HT-29 (cell line): ENCODE measurements around the gene MAB21L4. TPM values are rescaled to one million over a fixed set of nuclear protein-coding genes. Genes with fewer than 3 reads are reported as not detected.
A peak's percentile ranks its signal among the peaks of the same experiment; 100 is the strongest.

ENCODE experiments used
- DNase-seq: peaks from one replicate; pipeline ENCODE4 v3.0.0-alpha.2; 2015; ENCODE audit warnings: low spot score
- total RNA-seq: library from RNA; depleted of rRNA; stranded (reverse); fragments of >200 nt; shearing (Covaris generic); gene quantifications from 2 replicates; pipeline ENCODE4 v1.2.3, GENCODE V29; 2014

Gene MAB21L4
- total RNA-seq, 1 experiment from 2014 or later = 20.7 TPM

GRCh38 chr2:240896871-240897692 is 1.1 kb upstream of the MAB21L4 start:
- peak; percentile 62 for DNase-seq

- peak; percentile 28 for DNase-seq
These were observed 438 bp upstream of the MAB21L4 start for GRCh38 chr2:240896394-240896793.

DNA sequence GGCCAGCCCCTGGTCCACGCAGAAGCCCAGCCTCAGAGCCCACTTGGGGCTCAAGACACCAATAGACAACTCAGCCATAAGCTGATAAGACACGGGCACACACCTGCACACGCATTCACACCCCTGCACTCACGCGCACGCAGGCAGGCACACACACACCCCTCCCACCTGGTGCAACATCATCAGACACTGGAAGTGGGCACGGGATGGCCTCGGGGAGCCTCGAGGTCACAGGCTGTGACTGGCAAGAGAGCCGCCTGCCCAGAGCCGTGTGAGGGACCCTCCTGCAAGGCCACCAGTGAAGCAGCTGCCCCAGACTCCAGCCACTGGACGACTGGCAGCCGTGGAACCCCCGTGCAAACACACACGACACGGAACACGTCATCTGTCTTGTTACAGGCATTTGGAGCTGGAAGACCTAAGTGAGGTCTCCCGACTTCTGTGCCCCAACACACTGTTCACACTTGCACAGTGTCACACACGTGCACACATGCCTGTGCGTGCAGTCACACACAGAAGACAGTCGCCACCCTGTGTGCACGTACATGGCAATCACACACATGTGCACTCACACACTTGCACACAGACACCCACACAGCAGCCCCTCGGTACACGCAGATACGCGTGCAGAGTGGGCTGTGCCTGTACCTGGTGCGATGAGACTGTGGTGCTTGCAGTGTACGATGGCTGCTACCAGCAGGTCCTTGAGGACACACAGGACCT is 959 bp downstream of the MAB21L4 start:
- no peak for DNase-seq

GRCh38 chr2:240894006-240894405 is 1.9 kb downstream of the MAB21L4 start:
- no peak for DNase-seq

GRCh38 chr2:240893363-240893844 is 2.6 kb downstream of the MAB21L4 start:
- DNase-seq = peak; percentile 49

DNA sequence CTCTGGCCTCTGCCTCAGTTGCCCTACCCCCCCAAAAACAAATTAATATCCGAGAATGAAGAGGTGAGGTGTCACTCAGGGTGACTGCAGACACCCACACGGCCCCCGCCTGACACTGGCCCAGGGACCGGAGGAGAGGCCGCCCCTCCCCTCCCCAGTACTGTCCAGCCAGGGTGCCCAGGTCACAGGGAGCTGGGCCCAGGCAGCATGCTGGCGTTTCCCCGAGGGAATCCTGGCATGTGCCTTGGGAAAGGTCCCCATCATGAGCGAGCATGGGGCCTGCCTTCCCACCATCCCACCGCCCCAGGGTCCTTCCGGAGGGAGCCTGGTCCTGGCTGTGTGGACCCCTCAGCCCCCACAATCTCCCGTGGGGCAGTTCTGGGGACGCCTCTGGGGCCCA is 3.0 kb downstream of the MAB21L4 start:
- DNase-seq = no peak

DNA sequence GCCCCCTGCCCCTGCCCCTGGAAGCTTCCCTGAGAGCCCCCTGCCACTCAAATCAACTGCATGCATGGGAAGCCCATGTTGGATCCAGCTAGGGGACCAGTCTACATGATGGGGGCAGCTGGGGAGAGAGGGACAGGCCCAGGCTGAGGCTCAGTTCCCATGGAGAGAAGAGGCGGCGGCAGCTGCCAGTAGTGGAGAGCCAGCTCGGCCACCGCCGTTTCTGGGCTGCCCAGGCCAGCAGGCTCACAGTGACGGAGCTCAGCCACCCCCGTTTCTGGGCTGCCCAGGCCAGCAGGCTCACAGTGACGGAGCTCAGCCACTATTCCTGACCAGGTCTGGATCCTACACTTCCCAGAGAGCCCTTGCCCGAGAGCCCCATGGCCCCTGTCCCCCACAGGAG is 3.6 kb downstream of the MAB21L4 start:
- DNase-seq = no peak

DNA sequence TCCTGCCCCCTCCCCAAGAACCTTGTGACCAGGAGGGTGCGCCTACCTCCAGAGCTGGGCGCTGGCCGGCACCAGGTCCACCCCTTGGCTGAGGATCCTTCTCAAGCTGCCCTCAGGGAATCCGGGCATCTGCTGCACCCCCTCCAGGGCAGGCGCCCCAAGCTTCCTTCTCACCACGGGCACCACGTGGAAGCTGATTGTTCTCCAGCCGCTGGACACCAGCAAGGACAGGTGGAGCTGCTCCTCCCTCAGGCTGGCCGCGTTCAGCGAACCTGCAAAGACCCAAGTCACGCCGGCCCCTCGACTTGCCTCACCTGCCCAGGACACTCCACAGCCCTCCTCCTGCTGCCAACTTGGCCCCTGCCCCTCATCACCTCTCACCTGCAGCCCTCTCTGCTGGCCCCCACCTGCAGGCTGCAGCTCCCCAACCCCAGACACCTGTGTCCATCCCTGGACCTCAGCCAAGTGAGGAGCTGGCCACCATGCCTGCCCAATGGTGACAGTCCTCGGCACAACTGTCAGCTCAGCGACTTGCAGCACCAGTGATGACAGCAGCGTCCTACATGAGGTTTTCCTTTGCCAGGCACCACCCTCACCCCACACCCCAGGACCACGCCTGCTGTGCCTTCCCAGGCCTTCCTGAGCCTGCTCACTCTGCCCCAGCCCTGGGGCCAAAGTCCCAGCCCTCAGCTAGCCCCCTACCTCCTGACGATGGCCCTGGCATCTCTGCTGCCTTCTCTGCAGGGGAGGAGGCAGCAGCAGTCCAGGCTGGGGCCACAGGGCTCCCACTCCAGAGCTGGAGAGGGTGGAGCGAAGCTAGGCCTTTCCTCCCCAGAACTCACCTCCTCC is 4.2 kb downstream of the MAB21L4 start:
- peak; percentile 41 for DNase-seq

GRCh38 chr2:240890691-240891090 is 5.3 kb downstream of the MAB21L4 start:
- no peak for DNase-seq

- peak; percentile 28 for DNase-seq
These were observed 6.1 kb downstream of the MAB21L4 start for GRCh38 chr2:240889601-240890560.

DNA sequence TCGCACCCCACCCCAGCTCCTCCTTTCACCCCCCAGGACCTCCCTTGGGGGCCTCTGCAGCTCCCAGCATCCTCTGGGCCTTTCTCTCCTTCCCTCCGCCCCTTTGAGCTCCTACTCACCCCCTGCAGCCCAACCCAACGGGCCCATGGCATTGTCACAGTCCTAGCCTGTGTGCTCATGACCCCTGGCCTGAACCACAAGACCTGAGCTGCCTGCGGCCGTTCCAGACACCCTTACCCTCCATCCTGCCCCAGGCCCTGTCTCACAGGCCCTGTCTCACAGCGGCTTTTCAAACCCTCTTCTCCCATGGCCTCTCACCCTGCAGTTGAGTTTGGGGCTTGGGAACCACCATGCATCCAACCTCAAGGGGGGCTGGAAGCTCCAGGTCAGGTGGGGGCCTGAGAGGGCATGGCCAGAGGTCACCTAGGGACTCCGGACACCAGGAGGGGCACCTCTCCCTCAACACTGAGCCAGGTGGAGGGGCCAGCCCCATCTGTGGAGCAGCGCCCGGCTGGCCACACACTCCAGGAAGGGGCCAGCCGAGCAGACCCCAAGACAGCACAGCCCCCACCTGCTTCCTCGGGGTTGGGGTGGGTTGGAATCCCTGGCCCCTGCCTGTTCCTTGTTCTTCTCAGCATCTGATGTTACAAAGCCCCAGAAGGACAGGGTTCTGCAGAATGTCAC is 6.9 kb downstream of the MAB21L4 start:
- DNase-seq = no peak

DNA sequence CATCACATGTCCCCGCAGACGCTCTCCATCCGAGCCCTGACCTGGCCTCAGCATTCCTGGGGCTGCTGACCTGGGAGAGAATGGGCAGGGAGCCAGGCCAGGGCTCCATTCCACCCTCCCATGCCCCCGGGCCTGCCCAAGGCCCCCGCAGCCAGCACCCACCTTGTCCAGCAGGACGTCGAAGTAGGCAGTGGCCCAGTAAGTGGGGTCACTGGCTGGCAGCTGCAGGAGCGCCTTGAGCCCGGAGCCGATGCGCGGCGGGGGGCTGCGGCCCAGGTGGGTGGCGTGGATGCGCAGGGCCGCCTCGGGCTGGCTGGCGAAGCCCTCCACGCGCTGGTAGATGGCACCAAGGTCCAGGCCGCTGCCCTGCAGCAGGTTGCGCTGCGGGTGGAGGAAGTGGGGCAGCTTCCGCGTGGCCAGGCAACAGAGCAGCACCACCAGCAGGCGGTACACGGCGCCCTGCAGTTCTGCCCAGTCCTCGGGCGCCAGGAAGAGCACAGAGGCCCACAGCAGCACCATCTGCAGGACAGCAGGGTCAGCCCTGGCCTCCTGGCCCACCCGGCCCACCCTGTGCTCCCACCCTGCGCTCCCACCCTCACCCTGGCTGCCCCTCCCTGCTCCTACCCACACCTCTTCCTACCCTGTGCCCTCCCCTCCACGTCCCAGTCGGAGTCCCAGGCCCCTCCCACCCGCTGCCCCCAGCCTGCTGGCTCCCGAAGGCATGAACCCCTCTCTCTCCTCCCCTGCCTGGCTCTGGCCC is 7.6 kb downstream of the MAB21L4 start:
- DNase-seq = no peak

DNA sequence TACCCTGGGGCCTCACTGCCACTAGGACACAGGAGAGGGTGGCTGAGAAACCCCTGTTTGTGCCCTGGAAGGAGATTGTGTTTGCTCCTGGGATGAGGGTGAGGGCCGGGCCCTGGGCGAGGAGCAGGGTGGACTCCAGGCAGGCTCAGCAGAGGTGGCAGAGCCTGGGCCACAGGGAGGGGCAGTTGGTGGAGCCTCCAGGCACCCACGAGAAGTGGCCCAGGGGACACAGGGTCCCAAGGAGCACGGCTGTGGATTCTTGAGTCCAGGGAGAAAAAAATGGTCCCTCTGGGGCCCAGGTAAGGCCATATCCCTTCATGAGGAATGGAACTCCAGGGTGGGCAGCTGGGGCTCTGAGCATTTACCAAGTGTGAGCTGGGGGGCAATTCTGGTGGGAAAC is 8.3 kb downstream of the MAB21L4 start:
- DNase-seq = no peak

- DNase-seq = no peak
These were observed 9.0 kb downstream of the MAB21L4 start for GRCh38 chr2:240886678-240887609.

GRCh38 chr2:240886023-240886565 is 9.9 kb downstream of the MAB21L4 start:
- DNase-seq = no peak

DNA sequence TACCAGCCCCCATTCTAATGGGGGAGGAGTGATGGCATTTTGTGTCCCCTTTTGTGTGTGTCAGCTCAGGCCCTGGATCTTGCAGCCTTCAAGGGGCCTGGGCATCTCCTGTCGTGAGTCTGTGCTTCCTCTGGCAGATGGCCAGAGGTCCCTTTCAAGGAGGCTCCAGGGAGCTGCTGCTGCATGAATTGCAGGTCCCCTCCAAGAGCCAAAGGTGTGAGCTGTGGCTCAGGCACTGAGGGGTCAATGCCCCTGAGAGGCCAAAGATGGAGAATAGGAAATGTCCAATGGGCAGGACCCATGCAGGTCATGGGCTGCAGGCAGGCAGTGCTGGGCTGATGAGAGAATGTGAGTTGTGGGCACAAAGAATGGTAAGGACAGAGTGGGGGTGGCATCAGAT is 10.4 kb downstream of the MAB21L4 start:
- no peak for DNase-seq

DNA sequence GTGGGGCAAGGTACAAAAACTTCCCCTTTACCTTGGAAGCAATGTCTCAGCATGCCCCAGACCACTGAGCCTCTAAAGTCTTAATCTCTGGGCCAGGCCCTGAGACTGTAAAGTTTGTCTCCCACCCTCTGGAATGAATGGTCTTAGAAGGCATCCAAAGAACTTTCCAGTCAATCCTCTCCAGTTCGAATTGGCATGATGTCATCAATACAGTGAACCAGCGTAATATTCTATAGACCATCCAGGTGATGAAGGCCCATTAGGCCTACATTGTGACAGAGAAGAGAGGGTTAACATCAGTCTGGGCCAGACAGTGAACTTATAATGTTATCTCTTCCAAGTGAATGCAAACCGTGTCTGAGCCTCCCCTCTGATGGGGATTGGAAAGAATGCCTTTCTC is 11.2 kb downstream of the MAB21L4 start:
- no peak for DNase-seq

DNA sequence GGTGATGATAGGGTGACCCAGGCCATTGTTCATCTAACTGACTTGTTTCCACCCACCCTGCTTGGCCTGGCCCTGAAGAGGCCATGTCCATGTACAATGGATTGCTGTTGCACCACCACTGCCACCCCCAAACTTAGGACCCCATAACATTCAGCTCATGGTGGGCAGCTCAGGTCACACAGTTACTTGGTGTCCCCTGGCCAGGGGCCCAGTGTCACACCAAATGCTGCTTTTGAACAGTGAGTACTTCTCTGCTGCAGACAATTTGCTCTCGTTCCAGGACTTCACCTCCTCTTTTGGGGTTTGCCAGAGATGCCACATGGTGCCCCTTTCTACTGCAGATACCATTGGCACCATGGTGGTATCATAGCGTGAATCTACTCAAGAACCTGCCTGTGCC is 11.7 kb downstream of the MAB21L4 start:
- no peak for DNase-seq
